Measurements from ENCODE around the gene TMEM203. TPM values are rescaled to one million over a fixed set of nuclear protein-coding genes. Genes with fewer than 3 reads are reported as not detected.
A peak's percentile ranks its signal among the peaks of the same experiment; 100 is the strongest.
"Not testable (repeated sequence)": the region's sequence is repeated elsewhere in the genome, so short reads cannot be mapped to it uniquely, and the experiment has no call there.

The TMEM203 gene
- polyA plus RNA-seq, 1 donor (not counting 4 experiments of a cell fraction or from before 2014, with no cell fraction given): 29.2 TPM

DNA sequence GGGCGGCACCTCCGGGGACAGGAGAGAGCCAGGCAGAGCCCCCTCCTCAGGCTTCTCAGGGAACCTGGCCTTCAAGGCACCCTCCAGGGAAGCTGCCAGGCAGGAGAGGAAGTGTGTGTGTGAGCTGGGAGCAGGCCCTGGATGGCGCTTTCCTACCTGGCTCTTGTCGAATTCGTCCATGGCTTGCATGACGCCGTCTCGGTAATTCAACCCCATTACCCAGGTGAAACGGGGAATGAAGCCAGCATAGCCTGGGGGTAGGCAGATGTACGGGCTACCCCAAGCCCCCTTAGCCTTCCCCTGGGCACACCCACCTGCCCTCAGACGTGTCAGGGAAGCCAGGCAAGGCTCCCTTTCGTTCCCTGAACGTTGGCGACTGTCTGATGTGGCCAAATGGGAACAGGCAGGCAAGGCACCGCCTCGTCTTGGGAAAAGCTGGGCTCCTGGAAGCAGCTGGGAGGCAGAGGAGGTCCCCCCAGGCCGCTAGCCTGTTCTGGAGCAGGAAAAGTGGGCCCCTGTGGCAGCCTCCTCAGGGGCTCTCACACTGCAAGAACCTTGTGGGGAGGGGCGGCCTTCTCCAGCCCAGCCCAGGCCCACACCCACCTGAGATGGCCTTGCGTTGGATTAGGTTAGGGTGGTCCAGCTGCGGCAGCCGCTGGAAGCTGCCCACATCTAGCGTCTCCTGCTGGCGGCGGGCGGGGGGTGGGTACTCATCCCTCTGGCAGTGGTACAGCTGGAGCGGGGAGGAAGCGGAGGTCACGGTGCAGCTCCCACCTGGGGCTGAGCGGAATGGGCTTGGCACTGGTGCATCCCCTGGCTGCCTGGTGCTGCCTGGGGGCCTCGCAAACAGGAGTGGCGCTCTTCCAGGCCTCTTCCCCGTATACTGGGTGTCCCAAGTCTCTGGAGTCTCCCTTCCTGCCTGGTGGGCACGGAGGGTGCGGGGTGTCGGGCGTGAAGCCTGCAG lies 39.3 kb upstream of the TMEM203 start:
- peak overlapping the region; percentile 26 for H3K9ac ChIP-seq (ENCODE audit: control insufficient read depth, extremely low read depth, insufficient read depth, low read length)
- H3K9me1 ChIP-seq (ENCODE audit: control insufficient read depth, extremely low read depth, insufficient read depth, low read length): peaks cover 3% of the 10 kb centered on the region
- dilution Hi-C loops (cut with MboI; ENCODE audit: extremely low pct_ligation_motif_present, low sequenced_read_pairs): no loop called here
- TF ChIP-seq, protein P1, sequence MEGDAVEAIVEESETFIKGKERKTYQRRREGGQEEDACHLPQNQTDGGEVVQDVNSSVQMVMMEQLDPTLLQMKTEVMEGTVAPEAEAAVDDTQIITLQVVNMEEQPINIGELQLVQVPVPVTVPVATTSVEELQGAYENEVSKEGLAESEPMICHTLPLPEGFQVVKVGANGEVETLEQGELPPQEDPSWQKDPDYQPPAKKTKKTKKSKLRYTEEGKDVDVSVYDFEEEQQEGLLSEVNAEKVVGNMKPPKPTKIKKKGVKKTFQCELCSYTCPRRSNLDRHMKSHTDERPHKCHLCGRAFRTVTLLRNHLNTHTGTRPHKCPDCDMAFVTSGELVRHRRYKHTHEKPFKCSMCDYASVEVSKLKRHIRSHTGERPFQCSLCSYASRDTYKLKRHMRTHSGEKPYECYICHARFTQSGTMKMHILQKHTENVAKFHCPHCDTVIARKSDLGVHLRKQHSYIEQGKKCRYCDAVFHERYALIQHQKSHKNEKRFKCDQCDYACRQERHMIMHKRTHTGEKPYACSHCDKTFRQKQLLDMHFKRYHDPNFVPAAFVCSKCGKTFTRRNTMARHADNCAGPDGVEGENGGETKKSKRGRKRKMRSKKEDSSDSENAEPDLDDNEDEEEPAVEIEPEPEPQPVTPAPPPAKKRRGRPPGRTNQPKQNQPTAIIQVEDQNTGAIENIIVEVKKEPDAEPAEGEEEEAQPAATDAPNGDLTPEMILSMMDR (optimal IDR thresholded peaks at IDR 0.05 in 1 of 3, IDR thresholded peaks at IDR 0.05 in 1 of 3, conservative IDR thresholded peaks at IDR 0.05 in 1 of 3; ENCODE audit: extremely low read depth in 1 of 3, insufficient read depth in 2 of 3, low read length in 3 of 3): peak in 1 of 3 experiments; percentile 16
- no peak for TF ChIP-seq EZH2 (IDR thresholded peaks at IDR 0.05; ENCODE audit: low read length)
- peak overlapping the region in 1 of 3 experiments; percentile 18 for H3K4me3 ChIP-seq (ENCODE audit: control insufficient read depth in 2 of 3, extremely low read depth in 1 of 3, insufficient read depth in 2 of 3, low read depth in 1 of 3, low read length in 3 of 3)
- no peak overlapping the region for H2AFZ ChIP-seq (ENCODE audit: control insufficient read depth, low read length)
- no peak for DNase-seq (ENCODE audit: low read depth, low spot score)
- no peaks in the 10 kb centered on the region for H3K27me3 ChIP-seq (ENCODE audit: control insufficient read depth, extremely low read depth, insufficient read depth, low read length)
- peaks cover 30% of the 10 kb centered on the region for H3K4me1 ChIP-seq (ENCODE audit: control insufficient read depth, extremely low read depth, insufficient read depth, low read length)
- H3K79me2 ChIP-seq (ENCODE audit: control insufficient read depth, insufficient read depth, low read length): peaks cover 28% of the 10 kb centered on the region
- peaks cover 28% of the 10 kb centered on the region for H4K20me1 ChIP-seq (ENCODE audit: control insufficient read depth, extremely low read depth, insufficient read depth, low read length)
- no peak overlapping the region for H3K27ac ChIP-seq (ENCODE audit: control insufficient read depth, insufficient read depth, low read length)
- H3K9me3 ChIP-seq (ENCODE audit: control insufficient read depth, low read depth, low read length): no peaks in the 10 kb centered on the region
- peak overlapping the region; percentile 84 for H3K4me2 ChIP-seq (ENCODE audit: control insufficient read depth, extremely low read depth, insufficient read depth, low read depth, low read length)
- no peak for FAIRE-seq
- H3K36me3 ChIP-seq (ENCODE audit: control insufficient read depth in 2 of 2, extremely low read depth in 1 of 2, insufficient read depth in 2 of 2, low read length in 2 of 2): peaks cover 11 to 20% of the 10 kb centered on the region in 2 experiments

DNA sequence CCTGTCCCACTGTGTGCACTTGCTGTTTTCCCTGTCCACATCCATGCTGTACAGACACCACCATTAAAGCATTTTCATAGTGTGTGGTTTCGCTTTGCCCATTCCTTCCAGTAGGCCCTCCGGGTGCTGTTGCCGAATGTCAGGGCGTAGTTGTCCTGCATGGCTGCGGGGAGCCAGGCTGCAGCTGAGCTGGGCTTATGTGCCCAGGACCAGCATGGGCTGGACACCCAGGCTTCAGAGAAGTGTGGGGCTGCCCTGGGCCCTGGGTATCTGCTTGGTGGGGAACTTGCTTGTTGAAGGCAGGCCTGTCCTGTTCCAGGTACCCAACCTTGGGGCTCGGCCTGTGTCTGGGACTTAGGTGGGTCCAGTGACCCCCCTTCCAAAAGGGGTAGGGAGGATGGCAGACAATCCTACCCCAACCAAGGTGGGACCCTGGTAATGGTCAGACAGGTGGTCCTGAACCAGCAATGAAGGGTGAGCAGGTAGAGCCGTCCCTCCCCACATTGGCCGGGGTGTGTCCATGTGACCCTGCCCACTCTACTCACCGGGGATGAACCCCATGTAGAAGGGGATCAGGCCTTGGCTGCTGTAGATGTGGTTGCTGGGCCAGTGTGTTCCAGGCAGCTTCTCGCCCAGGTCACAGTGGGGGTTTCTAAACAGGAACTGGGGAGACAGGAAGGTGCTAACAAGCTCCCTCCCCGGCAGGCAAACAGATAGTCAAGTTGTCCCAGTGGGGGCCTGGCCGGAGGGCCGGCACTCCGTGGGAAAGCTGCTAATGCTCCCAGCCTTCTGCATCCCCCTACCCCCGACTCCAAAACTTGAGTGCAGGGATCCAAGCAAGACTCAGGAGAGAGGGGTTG lies 38.4 kb upstream of the TMEM203 start:
- peaks cover 30% of the 10 kb centered on the region for H3K4me1 ChIP-seq (ENCODE audit: control insufficient read depth, extremely low read depth, insufficient read depth, low read length)
- H3K4me3 ChIP-seq (ENCODE audit: control insufficient read depth in 2 of 3, extremely low read depth in 1 of 3, insufficient read depth in 2 of 3, low read depth in 1 of 3, low read length in 3 of 3): peak overlapping the region in 2 of 3 experiments; percentile 18 to 26
- dilution Hi-C loops (cut with MboI; ENCODE audit: extremely low pct_ligation_motif_present, low sequenced_read_pairs): no loop called here
- peak overlapping the region; percentile 39 for H3K9ac ChIP-seq (ENCODE audit: control insufficient read depth, extremely low read depth, insufficient read depth, low read length)
- no peak overlapping the region for H3K27ac ChIP-seq (ENCODE audit: control insufficient read depth, insufficient read depth, low read length)
- H3K27me3 ChIP-seq (ENCODE audit: control insufficient read depth, extremely low read depth, insufficient read depth, low read length): no peaks in the 10 kb centered on the region
- FAIRE-seq: peak; percentile 48
- H3K9me1 ChIP-seq (ENCODE audit: control insufficient read depth, extremely low read depth, insufficient read depth, low read length): peaks cover 3% of the 10 kb centered on the region
- no peaks in the 10 kb centered on the region for H3K9me3 ChIP-seq (ENCODE audit: control insufficient read depth, low read depth, low read length)
- no peak overlapping the region for H2AFZ ChIP-seq (ENCODE audit: control insufficient read depth, low read length)
- DNase-seq (ENCODE audit: low read depth, low spot score): no peak
- peaks cover 31% of the 10 kb centered on the region for H3K79me2 ChIP-seq (ENCODE audit: control insufficient read depth, insufficient read depth, low read length)
- H3K4me2 ChIP-seq (ENCODE audit: control insufficient read depth, extremely low read depth, insufficient read depth, low read depth, low read length): peak overlapping the region; percentile 84
- H4K20me1 ChIP-seq (ENCODE audit: control insufficient read depth, extremely low read depth, insufficient read depth, low read length): peaks cover 28% of the 10 kb centered on the region
- no peak for TF ChIP-seq EZH2 (IDR thresholded peaks at IDR 0.05; ENCODE audit: low read length)
- TF ChIP-seq, protein P1 (optimal IDR thresholded peaks at IDR 0.05 in 1 of 3, IDR thresholded peaks at IDR 0.05 in 1 of 3, conservative IDR thresholded peaks at IDR 0.05 in 1 of 3; ENCODE audit: extremely low read depth in 1 of 3, insufficient read depth in 2 of 3, low read length in 3 of 3): no peak
- peaks cover 11 to 20% of the 10 kb centered on the region in 2 experiments for H3K36me3 ChIP-seq (ENCODE audit: control insufficient read depth in 2 of 2, extremely low read depth in 1 of 2, insufficient read depth in 2 of 2, low read length in 2 of 2)

DNA sequence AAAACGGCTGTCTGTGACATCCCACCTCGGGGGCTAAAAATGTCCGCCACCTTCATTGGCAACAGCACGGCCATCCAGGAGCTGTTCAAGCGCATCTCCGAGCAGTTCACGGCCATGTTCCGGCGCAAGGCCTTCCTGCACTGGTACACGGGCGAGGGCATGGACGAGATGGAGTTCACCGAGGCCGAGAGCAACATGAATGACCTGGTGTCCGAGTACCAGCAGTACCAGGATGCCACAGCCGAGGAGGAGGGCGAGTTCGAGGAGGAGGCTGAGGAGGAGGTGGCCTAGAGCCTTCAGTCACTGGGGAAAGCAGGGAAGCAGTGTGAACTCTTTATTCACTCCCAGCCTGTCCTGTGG lies 37.8 kb upstream of the TMEM203 start:
- H3K4me2 ChIP-seq (ENCODE audit: control insufficient read depth, extremely low read depth, insufficient read depth, low read depth, low read length): peak overlapping the region; percentile 84
- H3K9me1 ChIP-seq (ENCODE audit: control insufficient read depth, extremely low read depth, insufficient read depth, low read length); H3K9me3 ChIP-seq (ENCODE audit: control insufficient read depth, low read depth, low read length); H3K9ac ChIP-seq (ENCODE audit: control insufficient read depth, extremely low read depth, insufficient read depth, low read length); dilution Hi-C loops (cut with MboI; ENCODE audit: extremely low pct_ligation_motif_present, low sequenced_read_pairs); H2AFZ ChIP-seq (ENCODE audit: control insufficient read depth, low read length); DNase-seq (ENCODE audit: low read depth, low spot score); H3K27me3 ChIP-seq (ENCODE audit: control insufficient read depth, extremely low read depth, insufficient read depth, low read length); H3K27ac ChIP-seq (ENCODE audit: control insufficient read depth, insufficient read depth, low read length); FAIRE-seq: not testable (repeated sequence)
- H3K4me1 ChIP-seq (ENCODE audit: control insufficient read depth, extremely low read depth, insufficient read depth, low read length): peaks cover 30% of the 10 kb centered on the region
- peaks cover 28% of the 10 kb centered on the region for H4K20me1 ChIP-seq (ENCODE audit: control insufficient read depth, extremely low read depth, insufficient read depth, low read length)
- peaks cover 11 to 25% of the 10 kb centered on the region in 2 experiments for H3K36me3 ChIP-seq (ENCODE audit: control insufficient read depth in 2 of 2, extremely low read depth in 1 of 2, insufficient read depth in 2 of 2, low read length in 2 of 2)
- H3K4me3 ChIP-seq (ENCODE audit: control insufficient read depth in 2 of 3, extremely low read depth in 1 of 3, insufficient read depth in 2 of 3, low read depth in 1 of 3, low read length in 3 of 3): peak overlapping the region in 2 of 3 experiments; percentile 2 to 43
- peaks cover 33% of the 10 kb centered on the region for H3K79me2 ChIP-seq (ENCODE audit: control insufficient read depth, insufficient read depth, low read length)

All from keratinocyte (primary cell).